ENCODE data around the gene TRAF3.

Gene TRAF3

GRCh38 chr14:102920998-102921304 is 143.7 kb downstream of the TRAF3 start:
- no peaks in the 10 kb centered on the region; the same call in 1 of the 2 replicates for H3K36me3 ChIP-seq (ENCODE audit: insufficient read depth, low read length)
- no peak overlapping the region for H3K4me2 ChIP-seq (ENCODE audit: low read length)
- H4K20me1 ChIP-seq (ENCODE audit: insufficient read depth, low read length) = no peaks in the 10 kb centered on the region
- no peaks in the 10 kb centered on the region for H3K27me3 ChIP-seq (ENCODE audit: insufficient read depth, low read length)
- H3K9me3 ChIP-seq (ENCODE audit: low read length) = no peaks in the 10 kb centered on the region
- H2AFZ ChIP-seq (ENCODE audit: low read length) = no peak overlapping the region
- H3K4me1 ChIP-seq (ENCODE audit: insufficient read depth, low read length, severe bottlenecking) = peaks cover 34% of the 10 kb centered on the region
- no peak overlapping the region for H3K9ac ChIP-seq (ENCODE audit: low read length)
- no peaks in the 10 kb centered on the region for H3F3A ChIP-seq (ENCODE audit: insufficient read depth, low read length)
- no peak for TF ChIP-seq EZH2 (IDR thresholded peaks at IDR 0.05; ENCODE audit: borderline replicate concordance, low read length)
- TF ChIP-seq, protein P1, sequence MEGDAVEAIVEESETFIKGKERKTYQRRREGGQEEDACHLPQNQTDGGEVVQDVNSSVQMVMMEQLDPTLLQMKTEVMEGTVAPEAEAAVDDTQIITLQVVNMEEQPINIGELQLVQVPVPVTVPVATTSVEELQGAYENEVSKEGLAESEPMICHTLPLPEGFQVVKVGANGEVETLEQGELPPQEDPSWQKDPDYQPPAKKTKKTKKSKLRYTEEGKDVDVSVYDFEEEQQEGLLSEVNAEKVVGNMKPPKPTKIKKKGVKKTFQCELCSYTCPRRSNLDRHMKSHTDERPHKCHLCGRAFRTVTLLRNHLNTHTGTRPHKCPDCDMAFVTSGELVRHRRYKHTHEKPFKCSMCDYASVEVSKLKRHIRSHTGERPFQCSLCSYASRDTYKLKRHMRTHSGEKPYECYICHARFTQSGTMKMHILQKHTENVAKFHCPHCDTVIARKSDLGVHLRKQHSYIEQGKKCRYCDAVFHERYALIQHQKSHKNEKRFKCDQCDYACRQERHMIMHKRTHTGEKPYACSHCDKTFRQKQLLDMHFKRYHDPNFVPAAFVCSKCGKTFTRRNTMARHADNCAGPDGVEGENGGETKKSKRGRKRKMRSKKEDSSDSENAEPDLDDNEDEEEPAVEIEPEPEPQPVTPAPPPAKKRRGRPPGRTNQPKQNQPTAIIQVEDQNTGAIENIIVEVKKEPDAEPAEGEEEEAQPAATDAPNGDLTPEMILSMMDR (IDR thresholded peaks at IDR 0.05; ENCODE audit: low read length) = no peak
- H3K27ac ChIP-seq (ENCODE audit: low read depth, low read length, poor library complexity, severe bottlenecking) = no peak overlapping the region
- H3K4me3 ChIP-seq (ENCODE audit: low read depth, low read length, poor library complexity, severe bottlenecking) = no peak overlapping the region
- no peaks in the 10 kb centered on the region for H3K9me2 ChIP-seq (ENCODE audit: low read depth, low read length)
- no peaks in the 10 kb centered on the region for H3K79me2 ChIP-seq (ENCODE audit: insufficient read depth, low read length)

DNA sequence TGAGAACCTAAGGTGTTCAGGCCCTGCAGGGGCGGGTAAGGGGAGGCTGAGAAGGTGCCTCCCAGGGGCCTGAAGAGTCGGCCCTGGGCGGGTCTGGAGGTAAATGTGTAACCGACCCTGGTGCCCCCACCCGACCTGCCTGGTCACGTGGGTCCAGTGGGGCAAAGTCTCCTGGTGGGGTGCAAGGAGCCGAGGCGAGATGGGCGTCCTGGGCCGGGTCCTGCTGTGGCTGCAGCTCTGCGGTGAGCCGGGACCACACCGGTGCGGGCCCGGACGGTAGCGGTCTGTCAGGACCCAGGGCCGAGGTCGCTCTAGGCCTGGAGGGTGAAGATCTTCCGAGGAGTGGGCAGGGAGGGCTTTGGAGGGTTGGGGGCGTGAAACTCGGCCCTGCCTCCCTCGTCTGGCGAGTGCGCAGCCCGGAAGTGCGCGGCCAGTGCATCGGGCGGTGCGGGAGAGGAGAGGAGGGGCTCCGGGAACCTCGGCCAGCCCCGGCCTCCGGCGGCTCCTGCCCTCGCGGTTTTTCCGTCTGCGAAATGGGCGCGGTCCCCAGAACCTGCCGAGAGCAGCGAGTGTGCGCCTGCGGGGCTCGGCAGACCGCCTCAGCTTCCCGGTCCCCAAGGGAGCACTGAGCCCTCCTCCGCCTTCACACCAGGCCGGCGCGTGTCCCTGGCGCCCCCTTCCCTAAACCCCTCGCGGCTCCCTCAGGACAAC is 145.4 kb downstream of the TRAF3 start, which contains the start of gene AMN:
Gene AMN, plus strand, starts transcription at position 174 of the 711 bp plus-strand sequence. Its CDS starts 26 bp downstream, at position 200.
- Histone ChIP-seq H3K27me3 (ENCODE audit: insufficient read depth, low read length) (no peaks in the 10 kb centered on the region), H2AFZ (ENCODE audit: low read length) (no peak within 1 kb of the TSS), H3K79me2 (ENCODE audit: insufficient read depth, low read length) (no peaks in the 10 kb centered on the region), H3K36me3 (ENCODE audit: insufficient read depth, low read length) (no peaks in the 10 kb centered on the region; the same call in 1 of the 2 replicates), H3K4me1 (ENCODE audit: insufficient read depth, low read length, severe bottlenecking) (peaks cover 19% of the 10 kb centered on the region), H3K4me3 (ENCODE audit: low read depth, low read length, poor library complexity, severe bottlenecking) (peak within 1 kb of the TSS; percentile 50), H3K27ac (ENCODE audit: low read depth, low read length, poor library complexity, severe bottlenecking) (no peak within 1 kb of the TSS), H3F3A (ENCODE audit: insufficient read depth, low read length) (no peaks in the 10 kb centered on the region), H3K4me2 (ENCODE audit: low read length) (peak within 1 kb of the TSS; percentile 50), H3K9ac (ENCODE audit: low read length) (peak within 1 kb of the TSS; percentile 33; the same call in 1 of the 2 replicates), H3K9me3 (ENCODE audit: low read length) (no peaks in the 10 kb centered on the region), H4K20me1 (ENCODE audit: insufficient read depth, low read length) (no peaks in the 10 kb centered on the region), H3K9me2 (ENCODE audit: low read depth, low read length) (no peaks in the 10 kb centered on the region)
- TF ChIP-seq, protein P1 (IDR thresholded peaks at IDR 0.05; ENCODE audit: low read length) = no peak
- TF ChIP-seq EZH2 (IDR thresholded peaks at IDR 0.05; ENCODE audit: borderline replicate concordance, low read length) = no peak

GRCh38 chr14:102923201-102923924 is 146.1 kb downstream of the TRAF3 start:
- Histone ChIP-seq H4K20me1 (ENCODE audit: insufficient read depth, low read length) (no peaks in the 10 kb centered on the region), H3K4me3 (ENCODE audit: low read depth, low read length, poor library complexity, severe bottlenecking) (peak overlapping the region; percentile 50)

More at GRCh38 chr14:102923201-102923924, 146.1 kb downstream of the TRAF3 start:
- Histone ChIP-seq H3K4me1 (ENCODE audit: insufficient read depth, low read length, severe bottlenecking) (peaks cover 20% of the 10 kb centered on the region), H2AFZ (ENCODE audit: low read length) (no peak overlapping the region), H3K9me2 (ENCODE audit: low read depth, low read length) (no peaks in the 10 kb centered on the region), H3K36me3 (ENCODE audit: insufficient read depth, low read length) (no peaks in the 10 kb centered on the region; the same call in 1 of the 2 replicates), H3F3A (ENCODE audit: insufficient read depth, low read length) (no peaks in the 10 kb centered on the region), H3K9me3 (ENCODE audit: low read length) (no peaks in the 10 kb centered on the region), H3K79me2 (ENCODE audit: insufficient read depth, low read length) (no peaks in the 10 kb centered on the region), H3K27me3 (ENCODE audit: insufficient read depth, low read length) (no peaks in the 10 kb centered on the region), H3K27ac (ENCODE audit: low read depth, low read length, poor library complexity, severe bottlenecking) (no peak overlapping the region), H3K4me2 (ENCODE audit: low read length) (peak overlapping the region; percentile 50), H3K9ac (ENCODE audit: low read length) (peak overlapping the region; percentile 33; the same call in 1 of the 2 replicates)
- TF ChIP-seq EZH2 (IDR thresholded peaks at IDR 0.05; ENCODE audit: borderline replicate concordance, low read length) = no peak
- TF ChIP-seq, protein P1 (IDR thresholded peaks at IDR 0.05; ENCODE audit: low read length) = no peak

All from OCI-LY1 (cell line).